ENCODE results near the gene BANF1. TPM values are rescaled to one million over a fixed set of nuclear protein-coding genes. Genes with fewer than 3 reads are reported as not detected.

Gene BANF1
- total and polyA plus RNA-seq, 2 experiments from 2014 or later: 22.8 to 197 TPM

GRCh38 chr11:65962141-65962564, 40.1 kb upstream of the BANF1 start:
- WGBS (ENCODE audit: low lambda C conversion rate, missing lambda C conversion rate): 14% methylated on average over 13 of the region's 13 CpGs
- H3K9me3 ChIP-seq (ENCODE audit: low read depth): no peaks in the 10 kb centered on the region

GRCh38 chr11:65964906-65965305, 37.4 kb upstream of the BANF1 start:
- H2AFZ ChIP-seq: no peak overlapping the region

More at GRCh38 chr11:65962141-65962564, 40.1 kb upstream of the BANF1 start:
- H3K27me3 ChIP-seq: no peaks in the 10 kb centered on the region
- H3K36me3 ChIP-seq (replicated peaks; ENCODE audit: insufficient read depth, low read depth): no peaks in the 10 kb centered on the region
- no peak for DNase-seq (ENCODE audit: low spot score)
- no peak overlapping the region for H3K27ac ChIP-seq
- peak overlapping the region; percentile 89 for H3K4me2 ChIP-seq
- peak overlapping the region; percentile 72 for H2AFZ ChIP-seq
- H3K9me2 ChIP-seq (replicated peaks; ENCODE audit: insufficient read depth): no peaks in the 10 kb centered on the region
- peaks cover 28% of the 10 kb centered on the region for H3K79me2 ChIP-seq
- peak overlapping the region; percentile 44 for H3K4me3 ChIP-seq
- peaks cover 3% of the 10 kb centered on the region for H4K20me1 ChIP-seq (ENCODE audit: insufficient read depth, poor library complexity, severe bottlenecking)
- TF ChIP-seq CTCF (IDR thresholded peaks at IDR 0.05; ENCODE audit: poor library complexity) (no peak), EZH2 (IDR thresholded peaks at IDR 0.05; ENCODE audit: borderline replicate concordance) (no peak), EZH2phosphoT487 (IDR thresholded peaks at IDR 0.05; ENCODE audit: low read depth, severe bottlenecking, unreplicated experiment) (no peak)
- peaks cover 11% of the 10 kb centered on the region for H3K4me1 ChIP-seq (ENCODE audit: insufficient read depth)

GRCh38 chr11:65965986-65966762, 36.1 kb upstream of the BANF1 start:
- Histone ChIP-seq H2AFZ (no peak overlapping the region), H4K20me1 (ENCODE audit: insufficient read depth, poor library complexity, severe bottlenecking) (peaks cover 3% of the 10 kb centered on the region), H3K9me3 (ENCODE audit: low read depth) (no peaks in the 10 kb centered on the region), H3K4me2 (no peak overlapping the region), H3K9me2 (replicated peaks; ENCODE audit: insufficient read depth) (no peaks in the 10 kb centered on the region), H3K36me3 (replicated peaks; ENCODE audit: insufficient read depth, low read depth) (no peaks in the 10 kb centered on the region), H3K27ac (no peak overlapping the region), H3K4me1 (ENCODE audit: insufficient read depth) (peaks cover 11% of the 10 kb centered on the region), H3K79me2 (peaks cover 28% of the 10 kb centered on the region), H3K27me3 (no peaks in the 10 kb centered on the region), H3K4me3 (no peak overlapping the region)
- TF ChIP-seq CTCF (IDR thresholded peaks at IDR 0.05; ENCODE audit: poor library complexity) (no peak), EZH2 (IDR thresholded peaks at IDR 0.05; ENCODE audit: borderline replicate concordance) (no peak), EZH2phosphoT487 (IDR thresholded peaks at IDR 0.05; ENCODE audit: low read depth, severe bottlenecking, unreplicated experiment) (no peak)
- WGBS (ENCODE audit: low lambda C conversion rate, missing lambda C conversion rate): 94% methylated on average over 35 of the region's 36 CpGs
- no peak for DNase-seq (ENCODE audit: low spot score)

More at GRCh38 chr11:65964906-65965305, 37.4 kb upstream of the BANF1 start:
- Histone ChIP-seq H4K20me1 (ENCODE audit: insufficient read depth, poor library complexity, severe bottlenecking) (peaks cover 3% of the 10 kb centered on the region), H3K9me3 (ENCODE audit: low read depth) (no peaks in the 10 kb centered on the region), H3K4me3 (no peak overlapping the region), H3K27me3 (no peaks in the 10 kb centered on the region), H3K36me3 (replicated peaks; ENCODE audit: insufficient read depth, low read depth) (no peaks in the 10 kb centered on the region), H3K79me2 (peaks cover 28% of the 10 kb centered on the region), H3K27ac (no peak overlapping the region), H3K9me2 (replicated peaks; ENCODE audit: insufficient read depth) (no peaks in the 10 kb centered on the region), H3K4me2 (no peak overlapping the region), H3K4me1 (ENCODE audit: insufficient read depth) (peaks cover 11% of the 10 kb centered on the region)
- no peak for DNase-seq (ENCODE audit: low spot score)
- 91% methylated on average over 10 of the region's 10 CpGs for WGBS (ENCODE audit: low lambda C conversion rate, missing lambda C conversion rate)
- TF ChIP-seq EZH2phosphoT487 (IDR thresholded peaks at IDR 0.05; ENCODE audit: low read depth, severe bottlenecking, unreplicated experiment): no peak
- TF ChIP-seq CTCF (IDR thresholded peaks at IDR 0.05; ENCODE audit: poor library complexity): no peak
- TF ChIP-seq EZH2 (IDR thresholded peaks at IDR 0.05; ENCODE audit: borderline replicate concordance): no peak
